WTC11 (cell line): ENCODE data around the gene OR6K6.

ENCODE experiments used
- CBFB ChIP-seq: sonication (generic); formaldehyde crosslinking; IDR thresholded peaks from 2 replicates; pipeline ENCODE4 v1.8.1; 2022; ENCODE audit warnings: mild to moderate bottlenecking, low read depth, missing genetic modification reagents
- CREB1 ChIP-seq: sonication (generic); formaldehyde crosslinking; IDR thresholded peaks from 2 replicates; pipeline ENCODE4 v1.8.0; 2023; ENCODE audit warnings: mild to moderate bottlenecking, missing genetic modification reagents
- HMGXB4 ChIP-seq: sonication (generic); formaldehyde crosslinking; IDR thresholded peaks from 2 replicates; pipeline ENCODE4 v1.8.1; 2023; ENCODE audit warnings: mild to moderate bottlenecking, moderate library complexity, missing genetic modification reagents
- MYBL2 ChIP-seq: sonication (generic); formaldehyde crosslinking; IDR thresholded peaks from 2 replicates; pipeline ENCODE4 v1.8.1; 2023; ENCODE audit warnings: mild to moderate bottlenecking, moderate library complexity, missing genetic modification reagents
- TCF7 ChIP-seq: sonication (generic); formaldehyde crosslinking; IDR thresholded peaks from 2 replicates; pipeline ENCODE4 v1.8.0; 2022; ENCODE audit warnings: mild to moderate bottlenecking, low read depth, missing genetic modification reagents, moderate library complexity

GRCh38 chr1:158724442-158724841 is 30.1 kb upstream of the OR6K6 start:
- TF ChIP-seq HMGXB4 (CRISPR knock-in tag) = no peak
- TF ChIP-seq TCF7 (CRISPR knock-in tag) = no peak
- no peak for TF ChIP-seq MYBL2 (CRISPR knock-in tag)
- TF ChIP-seq CREB1 (CRISPR knock-in tag) = no peak
- no peak for TF ChIP-seq CBFB (CRISPR knock-in tag)
